Esophagus squamous epithelium (tissue), 5 donors: ENCODE data around the gene ADGRL1. TPM values are rescaled to one million over a fixed set of nuclear protein-coding genes. Genes with fewer than 3 reads are reported as not detected.
"Not testable (repeated sequence)": the region's sequence is repeated elsewhere in the genome, so short reads cannot be mapped to it uniquely, and the experiment has no call there.

Source experiments
- DNase-seq: peaks from one replicate; lab custom pipeline; 2025; lab: John Stamatoyannopoulos, UW
- H3K27ac ChIP-seq, 4 donors: fragments of 200-600 bp; sonication (generic); one replicate each; pipeline ENCODE4 v1.5.1; 2016 to 2019; ENCODE audit warnings: mild to moderate bottlenecking in 1 of 4
- H3K27me3 ChIP-seq, 4 donors: fragments of 200-600 bp; sonication (generic); 1 replicate in 3 of 4; 2 replicates in 1 of 4; pipeline versions ENCODE4 v1.5.1 to v1.6.0; 2017 to 2021; ENCODE audit warnings: antibody characterized with exemption in 1 of 4
- H3K36me3 ChIP-seq, 3 donors: fragments of 200-600 bp; sonication (generic); one replicate each; pipeline ENCODE4 v1.5.1; 2016 to 2019
- H3K4me1 ChIP-seq, 3 donors: fragments of 200-600 bp; sonication (generic); one replicate each; pipeline ENCODE4 v1.5.1; 2017 to 2019
- H3K4me3 ChIP-seq, 4 donors: fragments of 200-600 bp; sonication (generic); 1 replicate in 3 of 4; 2 replicates in 1 of 4; pipeline ENCODE4 v1.5.1; 2016 to 2019; ENCODE audit warnings: mild to moderate bottlenecking in 2 of 4, moderate library complexity in 1 of 4
- H3K9me3 ChIP-seq, 3 donors: fragments of 200-600 bp; sonication (generic); one replicate each; pipeline ENCODE4 v1.5.1; 2016 to 2019
- CTCF ChIP-seq, 6 experiments: fragments of 450-650 bp in 4 of 6; fragments of 200-600 bp in 2 of 6; sonication (generic) in 2 of 6; IDR thresholded peaks; one replicate each; pipeline ENCODE4 v1.5.1; 2016 to 2019; ENCODE audit warnings: antibody characterized with exemption in 6 of 6, mild to moderate bottlenecking in 4 of 6, moderate library complexity in 4 of 6
- POLR2A ChIP-seq, 4 donors: fragments of 450-650 bp; IDR thresholded peaks; one replicate each; pipeline ENCODE4 v1.6.1; 2017; ENCODE audit warnings: antibody characterized with exemption in 4 of 4, mild to moderate bottlenecking in 4 of 4, moderate library complexity in 3 of 4
- WGBS, 2 donors: methylation state at CpG; one replicate each; pipeline ENCODE4 v1.1.5; 2018; 5-methylcytosine and 5-hydroxymethylcytosine counted together
- intact Hi-C: fragments of 100-400 bp; cut with DNase I; formaldehyde crosslinking; loops from one replicate; pipeline ENCODE4 v1.15.0; 2022
- total RNA-seq, 4 donors: library from RNA; depleted of rRNA; stranded (reverse); fragments of >200 nt; gene quantifications; one replicate each; pipeline ENCODE4 v1.1.0, GENCODE V29; 2016
- donor health status: DM: yes; HTN: yes; CAD: no.

ADGRL1 gene
- 10 to 100 TPM in 2 of 4 donors, 1 to 10 TPM in 2; 6.2 to 21.5 (median 10.7) TPM for total RNA-seq

GRCh38 chr19:14205452-14206287 lies at the start of gene ADGRL1:
TSS of gene ADGRL1 (minus strand) at chr19:14206169. CDS start at chr19:14183602, 22,567 bp downstream.
- Histone ChIP-seq H3K27ac (peak within 1 kb of the TSS; percentile 66 to 85 (median 82)), H3K4me3 (peak within 1 kb of the TSS; percentile 63 to 85 (median 70)), H3K27me3 (peaks cover 0 to 43% (median 0%) of the 10 kb centered on the region in 4 donors), H3K4me1 (peaks cover 9 to 46% (median 12%) of the 10 kb centered on the region in 3 donors)
- DNase-seq, H3K36me3 ChIP-seq, H3K9me3 ChIP-seq: not testable (repeated sequence)
- intact Hi-C loops = loop anchor here (10.0 kb wide), 1 partner anchor 139 kb away; no protein-coding TSS in a partner anchor
- 0% methylated on average over 8 of the region's 96 CpGs; no CpG with 5 or more reads in 1 of the 2 donors for WGBS, 2 donors

GRCh38 chr19:14255316-14255715 lies 49.3 kb upstream of the ADGRL1 start:
- H3K36me3 ChIP-seq, H3K9me3 ChIP-seq, H3K27ac ChIP-seq, DNase-seq, intact Hi-C loops, H3K4me3 ChIP-seq, H3K27me3 ChIP-seq, H3K4me1 ChIP-seq: not testable (repeated sequence)
- WGBS, 2 donors = 67 to 88% methylated on average over 1 of the region's 1 CpG

- H3K36me3 ChIP-seq, H3K27me3 ChIP-seq, DNase-seq, intact Hi-C loops, H3K4me3 ChIP-seq, H3K27ac ChIP-seq, H3K4me1 ChIP-seq, H3K9me3 ChIP-seq: not testable (repeated sequence)
- WGBS, 2 donors = 21 to 26% methylated on average over 10 of the region's 19 CpGs
Measured at GRCh38 chr19:14253822-14254599, 48.0 kb upstream of the ADGRL1 start.

DNA sequence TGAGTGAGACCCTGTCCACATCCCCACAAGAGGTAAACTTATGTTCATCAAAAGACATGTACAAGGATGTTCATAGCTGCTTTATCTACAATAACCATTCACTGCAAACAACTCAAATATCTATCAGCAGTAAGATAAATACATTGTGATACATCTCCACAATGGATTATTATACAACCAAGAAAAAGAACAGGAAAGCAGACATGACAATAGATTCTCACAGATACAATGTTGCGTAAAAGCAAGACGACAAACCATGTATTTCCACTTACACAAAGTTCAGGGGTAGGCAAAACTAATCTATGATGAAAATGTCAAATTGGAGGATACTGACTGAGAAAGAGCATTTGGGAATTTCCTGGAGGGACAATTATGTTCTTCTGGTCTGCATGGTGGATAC lies 46.2 kb upstream of the ADGRL1 start:
- DNase-seq, H3K4me3 ChIP-seq, H3K27ac ChIP-seq, intact Hi-C loops, H3K9me3 ChIP-seq, H3K36me3 ChIP-seq: not testable (repeated sequence)
- H3K27me3 ChIP-seq = peaks cover 0 to 12% (median 0%) of the 10 kb centered on the region in 4 donors
- peaks cover 14 to 24% (median 20%) of the 10 kb centered on the region in 3 donors for H3K4me1 ChIP-seq
- 92 to 97% methylated on average over 2 of the region's 2 CpGs for WGBS, 2 donors

- peaks cover 0 to 12% (median 0%) of the 10 kb centered on the region in 4 donors for H3K27me3 ChIP-seq
Measured at GRCh38 chr19:14250870-14251269, 44.9 kb upstream of the ADGRL1 start.

GRCh38 chr19:14250315-14250714 lies 44.3 kb upstream of the ADGRL1 start:
- H3K36me3 ChIP-seq, H3K4me3 ChIP-seq, DNase-seq, H3K27ac ChIP-seq, H3K9me3 ChIP-seq, intact Hi-C loops: not testable (repeated sequence)
- WGBS, 2 donors = 86 to 87% methylated on average over 9 to 10 of the region's 10 CpGs
- Histone ChIP-seq H3K27me3 (peaks cover 0 to 12% (median 0%) of the 10 kb centered on the region in 4 donors), H3K4me1 (peaks cover 14 to 24% (median 20%) of the 10 kb centered on the region in 3 donors)

More at GRCh38 chr19:14250870-14251269, 44.9 kb upstream of the ADGRL1 start:
- H3K27ac ChIP-seq = no peak overlapping the region
- no peak overlapping the region for H3K4me3 ChIP-seq
- peaks cover 14 to 24% (median 20%) of the 10 kb centered on the region in 3 donors for H3K4me1 ChIP-seq
- intact Hi-C loops = no loop called here
- 66 to 71% methylated on average over 5 of the region's 5 CpGs for WGBS, 2 donors
- DNase-seq = no peak
- TF ChIP-seq CTCF (IDR thresholded peaks at IDR 0.05) (no peak), POLR2A (IDR thresholded peaks at IDR 0.05) (no peak)
- no peaks in the 10 kb centered on the region for H3K9me3 ChIP-seq
- H3K36me3 ChIP-seq = no peaks in the 10 kb centered on the region

DNA sequence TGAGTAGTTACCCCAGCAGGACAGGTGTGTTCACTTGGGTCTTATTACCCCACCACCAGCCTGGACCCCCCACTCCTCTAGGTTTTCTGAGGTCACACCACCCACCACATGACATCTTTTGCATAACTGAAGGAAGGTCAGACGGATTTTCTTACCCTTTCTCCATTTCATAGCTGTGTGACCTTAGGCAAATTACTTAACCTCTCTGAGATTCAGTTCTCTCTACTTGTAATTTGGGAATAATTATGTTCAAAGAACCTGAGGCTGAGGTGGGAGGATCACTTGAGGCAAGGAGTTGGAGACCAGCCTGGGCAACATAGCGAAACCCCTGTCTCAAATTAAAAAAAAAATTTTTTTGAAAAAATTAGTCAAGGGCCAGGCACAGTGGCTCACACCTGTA lies 43.9 kb upstream of the ADGRL1 start:
- 77 to 80% methylated on average over 2 of the region's 2 CpGs for WGBS, 2 donors
- H3K9me3 ChIP-seq, DNase-seq, H3K4me3 ChIP-seq, H3K27ac ChIP-seq, intact Hi-C loops, H3K36me3 ChIP-seq: not testable (repeated sequence)
- Histone ChIP-seq H3K4me1 (peaks cover 14 to 24% (median 20%) of the 10 kb centered on the region in 3 donors), H3K27me3 (peaks cover 0 to 12% (median 0%) of the 10 kb centered on the region in 4 donors)

GRCh38 chr19:14249012-14249754 lies 43.2 kb upstream of the ADGRL1 start:
- not testable (repeated sequence) for DNase-seq
- H3K4me3 ChIP-seq = peak overlapping the region; percentile 23 to 77 (median 58)

More at GRCh38 chr19:14249012-14249754, 43.2 kb upstream of the ADGRL1 start:
- H3K9me3 ChIP-seq, intact Hi-C loops, H3K36me3 ChIP-seq: not testable (repeated sequence)
- H3K27me3 ChIP-seq = peaks cover 0 to 12% (median 0%) of the 10 kb centered on the region in 4 donors
- H3K4me1 ChIP-seq = peaks cover 14 to 24% (median 20%) of the 10 kb centered on the region in 3 donors
- 2 to 6% methylated on average over 7 to 11 of the region's 39 CpGs for whole genome bisulfite sequencing, 2 donors
- peak overlapping the region; percentile 21 to 73 (median 60) for H3K27ac ChIP-seq
